NOMO-1 (cell line): ENCODE results near the gene PCSK9.
A peak's percentile ranks its signal among the peaks of the same experiment; 100 is the strongest.
"Not testable (repeated sequence)": the region's sequence is repeated elsewhere in the genome, so short reads cannot be mapped to it uniquely, and the experiment has no call there.

Experiments used
- DNase-seq, 2 experiments: peaks; one replicate each; lab custom pipeline; 2025; ENCODE audit not compliant: unreplicated experiment in 2 of 2; lab: John Stamatoyannopoulos, UW

The PCSK9 gene

GRCh38 chr1:55007625-55008024 is 31.7 kb upstream of the PCSK9 start:
- no peak for DNase-seq

- DNase-seq, result no peak
These were observed 29.0 kb upstream of the PCSK9 start for GRCh38 chr1:55010194-55010886.

- no peak for DNase-seq
These were observed 28.5 kb upstream of the PCSK9 start for GRCh38 chr1:55010887-55011217.

GRCh38 chr1:55012661-55013060 is 26.7 kb upstream of the PCSK9 start:
- DNase-seq, result no peak

GRCh38 chr1:55015123-55015522 is 24.2 kb upstream of the PCSK9 start:
- DNase-seq, result no peak

GRCh38 chr1:55015731-55016620 is 23.4 kb upstream of the PCSK9 start:
- no peak for DNase-seq

- DNase-seq, result no peak
These were observed 21.0 kb upstream of the PCSK9 start for GRCh38 chr1:55018395-55018794.

- DNase-seq, result peak; percentile 61 to 68
These were observed 17.3 kb upstream of the PCSK9 start for GRCh38 chr1:55021942-55022546.

- DNase-seq, result not testable (repeated sequence)
These were observed 15.2 kb upstream of the PCSK9 start for GRCh38 chr1:55024163-55024562.

GRCh38 chr1:55026682-55027081 is 12.7 kb upstream of the PCSK9 start:
- not testable (repeated sequence) for DNase-seq

- not testable (repeated sequence) for DNase-seq
These were observed 8.2 kb upstream of the PCSK9 start for GRCh38 chr1:55031098-55031497.

- DNase-seq, result no peak
These were observed 6.1 kb upstream of the PCSK9 start for GRCh38 chr1:55033265-55033614.

GRCh38 chr1:55034476-55035133 is 4.7 kb upstream of the PCSK9 start:
- DNase-seq, result no peak

- peak; percentile 17 to 40 for DNase-seq
These were observed 3.4 kb upstream of the PCSK9 start for GRCh38 chr1:55035904-55036303.

- no peak for DNase-seq
These were observed 1.4 kb upstream of the PCSK9 start for GRCh38 chr1:55037733-55038551.

GRCh38 chr1:55038552-55038838 is 853 bp upstream of the PCSK9 start:
- DNase-seq, result no peak

GRCh38 chr1:55038974-55039341 is 390 bp upstream of the PCSK9 start:
- DNase-seq, result no peak

- DNase-seq, result no peak
These were observed 960 bp downstream of the PCSK9 start for GRCh38 chr1:55040083-55040932.

GRCh38 chr1:55040933-55041494 is 1.7 kb downstream of the PCSK9 start:
- DNase-seq, result no peak

- no peak for DNase-seq
These were observed 2.3 kb downstream of the PCSK9 start for GRCh38 chr1:55041613-55042012.
